HG03280 (cell line): ENCODE data around the gene WTIP.
"Not testable (repeated sequence)": the region's sequence is repeated elsewhere in the genome, so short reads cannot be mapped to it uniquely, and the experiment has no call there.

Experiments
- ATAC-seq: cut with Tn5 transposase; IDR thresholded peaks from one replicate; pipeline ENCODE4 v1.9.1; 2021; ENCODE audit warnings: mild to moderate bottlenecking, moderate library complexity; ENCODE audit not compliant: unreplicated experiment

WTIP gene

DNA sequence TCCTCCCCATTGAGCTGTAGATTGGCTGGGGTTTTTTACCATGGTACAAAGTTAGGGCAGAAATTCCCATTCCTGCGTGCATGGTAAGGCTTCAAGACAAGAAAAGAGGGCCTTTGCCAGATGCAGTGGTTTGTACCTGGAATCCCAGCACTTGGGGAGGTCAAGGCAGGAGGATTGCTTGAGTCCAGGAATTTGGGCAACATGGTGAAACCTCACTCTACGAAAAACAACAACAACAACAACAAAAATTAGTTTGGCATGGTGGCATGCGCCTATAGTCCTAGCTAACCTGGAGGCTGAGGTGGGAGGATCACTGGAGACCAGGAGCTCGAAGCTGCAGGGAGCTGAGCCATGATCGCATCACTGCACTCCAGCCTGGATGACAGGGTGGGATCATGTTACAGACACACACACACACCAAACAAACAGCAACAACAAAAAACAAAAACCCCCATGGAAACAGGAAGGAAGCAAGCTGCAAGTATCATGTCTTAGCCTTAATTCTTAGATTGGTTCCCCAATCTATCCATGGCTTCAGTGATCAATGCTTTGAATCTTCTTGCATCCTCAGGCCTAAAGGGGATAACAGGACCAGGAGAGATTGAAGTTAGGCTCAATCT, 5.5 kb upstream of the WTIP start:
- ATAC-seq, result no peak

DNA sequence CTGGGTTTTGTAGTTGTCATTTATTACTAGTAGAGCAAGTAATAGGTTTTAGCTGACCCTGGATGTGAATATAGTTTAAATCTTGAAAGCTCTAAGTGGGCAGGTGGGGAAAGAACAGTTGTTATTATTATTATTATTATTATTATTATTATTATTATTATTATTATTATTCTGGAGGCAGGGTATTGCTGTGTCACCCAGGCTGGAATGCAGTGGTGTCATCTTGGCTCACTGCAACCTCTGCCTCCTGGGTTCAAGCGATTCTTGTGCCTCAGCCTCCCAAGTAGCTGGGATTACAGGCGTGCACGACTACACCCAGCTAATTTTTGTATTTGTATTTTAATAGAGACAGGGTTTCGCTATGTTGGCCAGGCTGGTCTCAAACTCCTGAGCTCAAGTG, 3.1 kb upstream of the WTIP start:
- not testable (repeated sequence) for ATAC-seq

DNA sequence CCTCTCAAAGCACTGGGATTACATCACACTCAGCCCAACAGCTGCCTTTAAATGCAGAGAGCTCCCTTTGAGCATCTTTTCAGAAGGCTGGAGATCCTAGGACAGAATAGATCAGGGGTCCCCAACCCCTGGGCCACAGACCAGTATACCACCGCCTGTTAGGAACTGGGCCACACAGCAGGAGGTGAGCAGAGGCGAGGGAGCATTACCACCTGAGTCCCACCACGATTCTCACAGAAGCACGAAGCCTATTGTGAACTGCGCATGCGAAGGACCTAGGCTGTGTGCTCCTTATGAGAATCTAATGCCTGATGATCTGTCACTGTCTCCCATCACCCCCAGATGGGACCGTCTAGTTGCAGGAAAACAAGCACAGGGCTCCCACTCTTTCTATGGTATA, 2.2 kb upstream of the WTIP start:
- ATAC-seq, result no peak

DNA sequence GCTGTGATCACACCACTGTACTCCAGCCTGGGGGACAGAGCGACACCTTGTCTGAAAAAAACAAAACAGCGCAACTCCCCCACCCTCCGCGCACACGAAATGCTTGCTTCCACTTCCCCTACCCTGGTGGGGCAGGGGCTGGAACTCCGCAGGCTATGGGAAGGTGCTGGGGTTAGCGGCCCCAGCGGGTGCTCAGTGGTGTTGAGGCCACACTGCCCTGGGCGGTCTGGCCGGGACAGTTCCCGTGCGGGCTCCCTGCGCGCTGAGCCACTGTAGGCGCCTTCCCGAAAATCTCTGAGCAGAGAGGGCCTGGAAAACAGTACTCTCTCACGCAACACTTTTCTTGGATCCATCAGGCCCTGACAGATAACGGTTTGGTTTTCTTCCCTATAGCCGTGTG, 1.1 kb upstream of the WTIP start:
- no peak for ATAC-seq

DNA sequence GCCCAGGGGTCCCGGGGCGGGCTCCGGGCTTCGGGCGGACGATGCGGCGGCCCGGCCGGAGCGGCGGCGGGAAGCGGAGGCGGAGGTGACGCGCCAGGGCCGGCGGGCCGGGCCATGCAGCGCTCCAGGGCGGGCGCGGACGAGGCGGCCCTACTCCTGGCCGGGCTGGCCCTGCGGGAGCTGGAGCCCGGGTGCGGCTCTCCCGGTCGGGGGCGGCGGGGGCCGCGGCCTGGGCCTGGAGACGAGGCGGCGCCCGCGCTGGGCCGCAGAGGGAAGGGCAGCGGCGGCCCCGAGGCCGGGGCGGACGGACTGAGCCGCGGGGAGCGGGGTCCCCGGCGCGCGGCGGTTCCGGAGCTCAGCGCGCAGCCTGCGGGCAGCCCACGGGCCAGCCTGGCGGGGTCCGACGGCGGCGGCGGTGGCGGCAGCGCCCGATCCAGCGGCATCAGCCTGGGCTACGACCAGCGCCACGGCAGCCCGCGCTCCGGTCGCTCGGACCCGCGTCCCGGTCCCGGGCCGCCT, 362 bp downstream of the WTIP start:
- no peak for ATAC-seq

DNA sequence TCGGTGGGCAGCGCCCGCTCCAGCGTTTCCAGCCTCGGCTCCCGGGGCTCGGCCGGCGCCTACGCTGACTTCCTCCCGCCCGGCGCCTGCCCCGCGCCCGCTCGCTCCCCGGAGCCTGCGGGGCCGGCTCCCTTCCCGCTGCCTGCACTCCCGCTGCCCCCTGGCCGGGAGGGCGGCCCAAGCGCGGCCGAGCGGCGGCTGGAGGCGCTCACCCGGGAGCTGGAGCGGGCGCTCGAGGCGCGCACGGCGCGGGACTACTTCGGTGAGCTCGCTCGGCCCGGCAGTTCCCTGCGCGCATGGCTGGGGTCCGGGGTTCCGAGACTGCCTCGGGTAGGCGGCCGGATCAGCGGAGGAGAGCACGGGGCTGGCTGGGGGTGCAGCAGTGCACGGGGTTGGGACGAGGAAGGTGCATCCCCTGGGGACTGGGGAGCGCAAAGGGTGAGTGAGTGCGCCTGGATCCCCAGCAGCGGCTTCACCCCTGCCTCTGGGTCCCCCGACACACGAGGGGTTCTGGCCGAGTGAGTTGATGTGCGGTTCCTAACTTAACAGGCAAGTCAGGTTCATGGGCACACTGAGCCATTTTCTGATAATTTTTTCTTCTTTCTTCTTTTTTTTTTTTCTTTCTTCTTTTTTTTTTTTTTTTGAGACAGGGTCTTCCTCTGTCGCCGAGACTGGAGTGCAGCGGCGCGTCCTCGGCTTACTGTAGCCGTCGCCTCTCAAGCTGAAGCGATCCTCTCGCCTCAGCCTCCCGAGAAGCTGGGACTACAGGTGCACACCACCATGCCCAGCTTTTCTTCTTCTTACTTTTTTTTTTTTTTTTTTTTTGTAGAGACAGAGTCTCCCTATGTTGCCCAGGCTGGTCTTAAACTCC, 1.1 kb downstream of the WTIP start:
- no peak for ATAC-seq

DNA sequence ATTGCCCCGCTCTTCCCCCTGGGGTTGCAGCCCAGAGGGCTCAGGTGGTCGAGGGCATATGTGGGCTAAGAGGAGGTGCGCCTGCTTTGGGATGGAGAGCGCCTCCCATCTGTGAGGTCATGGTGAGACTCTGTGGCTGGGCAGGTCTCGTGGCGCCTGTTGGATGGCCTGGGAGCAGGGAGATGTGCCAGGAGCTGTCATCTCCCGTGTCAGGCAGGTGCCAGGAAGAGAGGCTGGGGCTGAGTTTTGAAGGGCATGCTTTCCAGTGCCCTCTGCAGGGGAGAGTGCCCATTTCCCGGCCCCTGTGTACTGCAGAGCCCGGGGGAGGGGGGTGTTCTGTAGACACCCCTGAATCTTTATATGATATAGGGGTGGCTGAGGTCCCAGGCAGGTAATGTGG, 2.8 kb downstream of the WTIP start:
- no peak for ATAC-seq

DNA sequence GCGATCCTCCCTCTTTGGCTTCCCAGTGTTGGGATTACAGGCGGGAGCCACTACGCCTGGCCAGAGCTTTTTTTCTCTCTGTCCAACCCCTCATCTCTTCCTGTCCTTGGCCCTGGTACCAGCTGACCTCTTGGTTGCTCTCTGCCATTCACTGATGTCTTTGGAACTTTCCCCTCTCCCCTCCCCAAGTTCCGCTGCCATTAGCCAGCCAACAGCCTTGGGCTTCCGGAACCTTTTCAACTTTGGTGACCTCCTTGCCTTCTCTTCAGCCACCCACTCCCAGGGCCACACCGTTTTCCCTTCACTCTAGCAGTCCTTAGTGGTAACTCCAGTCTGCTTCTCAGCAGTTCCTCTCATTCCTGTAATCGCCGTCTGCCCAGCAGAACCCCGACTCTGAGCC, 4.3 kb downstream of the WTIP start:
- no peak for ATAC-seq

DNA sequence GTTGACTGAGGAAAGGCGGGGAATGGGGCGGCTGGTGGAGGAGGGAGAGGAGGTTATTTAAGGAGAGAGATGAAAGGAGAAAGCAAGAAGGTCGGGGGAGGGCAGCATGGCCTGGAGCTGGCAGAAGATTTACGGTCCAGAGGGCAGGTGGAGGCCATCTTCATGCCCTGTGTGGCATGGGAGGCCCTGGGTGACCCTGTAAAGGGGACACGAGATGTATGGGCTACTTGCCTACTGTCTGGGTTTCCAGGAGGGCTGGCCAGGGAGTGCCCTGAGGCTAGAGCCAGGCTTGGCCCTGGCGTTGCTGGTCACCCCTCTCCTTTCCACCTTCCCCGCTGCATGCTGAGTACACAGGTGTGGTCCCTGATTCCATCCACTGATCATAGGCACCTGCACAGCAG, 6.1 kb downstream of the WTIP start:
- no peak for ATAC-seq

DNA sequence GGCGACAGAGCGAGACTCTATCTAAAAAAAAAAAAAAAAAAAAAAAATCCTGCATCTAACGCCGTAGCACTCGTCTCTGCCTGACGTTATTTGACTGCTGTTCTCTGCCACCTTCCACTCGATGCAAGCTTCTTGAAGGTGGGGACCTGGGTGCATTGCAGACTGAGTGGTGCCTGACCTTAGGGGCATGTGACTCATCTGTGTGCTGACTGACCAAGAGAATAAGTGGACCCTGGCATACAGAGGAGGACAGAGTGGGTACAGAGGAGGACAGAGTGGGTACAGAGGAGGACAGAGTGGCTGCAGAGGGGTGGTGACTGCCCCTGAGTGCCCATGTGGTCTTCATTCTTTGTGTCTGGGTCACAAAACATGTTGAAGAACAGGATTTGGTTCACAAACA, 7.6 kb downstream of the WTIP start:
- no peak for ATAC-seq

DNA sequence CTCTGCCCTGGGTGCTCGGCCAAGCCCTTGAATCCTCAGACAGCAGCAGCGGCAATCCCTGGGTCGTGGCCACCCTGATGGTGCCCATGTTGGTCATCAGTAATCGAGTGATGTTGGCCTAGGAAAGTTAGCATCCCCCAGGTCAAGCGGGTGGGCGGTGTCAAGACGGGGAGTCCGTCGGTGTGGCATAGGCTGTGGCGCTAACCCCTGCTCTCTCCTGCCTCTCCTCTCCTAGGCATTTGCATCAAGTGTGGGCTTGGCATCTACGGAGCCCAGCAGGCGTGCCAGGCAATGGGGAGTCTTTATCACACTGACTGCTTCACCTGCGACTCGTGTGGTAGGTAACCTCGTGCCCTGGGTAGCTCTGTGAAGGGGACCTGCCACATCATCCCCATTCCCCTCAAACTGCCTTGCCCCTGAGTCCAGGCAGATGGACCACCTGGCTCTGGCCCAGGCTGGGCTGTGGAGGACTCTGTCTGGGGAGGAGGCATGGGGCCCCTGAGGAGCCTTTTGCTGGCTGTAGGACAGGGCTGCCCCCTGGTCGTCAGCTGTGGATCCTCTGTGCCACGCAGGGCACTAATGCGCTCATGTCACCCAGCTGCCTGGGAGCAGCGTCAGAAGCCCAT, 8.7 kb downstream of the WTIP start:
- no peak for ATAC-seq

DNA sequence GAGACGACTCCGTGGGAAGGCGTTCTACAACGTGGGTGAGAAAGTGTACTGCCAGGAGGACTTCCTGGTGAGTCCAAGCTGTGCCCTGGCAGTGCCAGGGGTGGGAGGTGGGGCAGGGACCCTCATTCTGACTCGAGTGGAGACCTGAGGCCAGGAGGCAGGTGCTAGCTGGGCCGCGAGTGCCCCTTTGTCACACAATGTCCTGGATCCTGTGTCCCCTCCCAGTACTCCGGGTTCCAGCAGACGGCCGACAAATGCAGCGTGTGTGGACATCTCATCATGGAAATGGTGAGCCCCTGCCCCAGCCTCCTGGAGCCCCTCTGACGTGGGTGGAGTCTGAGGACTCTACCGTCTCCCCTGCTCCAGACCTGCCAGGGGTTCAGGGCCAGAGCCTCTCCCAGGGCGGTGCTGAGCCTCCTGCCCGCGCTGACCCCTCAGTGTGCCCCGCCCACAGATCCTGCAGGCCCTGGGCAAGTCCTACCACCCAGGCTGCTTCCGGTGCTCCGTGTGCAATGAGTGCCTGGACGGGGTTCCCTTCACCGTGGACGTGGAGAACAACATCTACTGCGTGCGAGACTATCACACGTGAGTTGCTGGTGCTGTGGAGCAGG, 11.6 kb downstream of the WTIP start:
- ATAC-seq, result no peak

DNA sequence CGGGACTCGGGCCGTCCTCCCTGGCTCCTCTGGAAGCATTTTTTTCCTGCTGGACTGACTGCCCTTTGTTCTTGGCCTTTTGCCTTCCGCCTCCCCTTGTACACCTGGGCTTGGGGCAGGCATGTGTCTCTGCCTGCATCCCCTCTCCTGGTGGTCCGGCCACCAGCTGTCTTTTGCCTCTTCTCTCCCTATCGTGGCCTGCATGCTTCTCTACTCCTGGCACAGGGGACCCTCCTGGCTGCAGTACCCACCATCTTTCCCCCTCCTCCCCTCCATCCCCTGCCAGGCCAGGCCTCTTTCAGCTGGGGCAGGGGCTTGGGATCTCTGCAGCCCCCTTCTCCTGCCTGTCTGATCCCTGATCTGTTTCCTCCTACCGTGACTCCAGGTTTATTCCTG, 12.1 kb downstream of the WTIP start:
- ATAC-seq, result no peak

DNA sequence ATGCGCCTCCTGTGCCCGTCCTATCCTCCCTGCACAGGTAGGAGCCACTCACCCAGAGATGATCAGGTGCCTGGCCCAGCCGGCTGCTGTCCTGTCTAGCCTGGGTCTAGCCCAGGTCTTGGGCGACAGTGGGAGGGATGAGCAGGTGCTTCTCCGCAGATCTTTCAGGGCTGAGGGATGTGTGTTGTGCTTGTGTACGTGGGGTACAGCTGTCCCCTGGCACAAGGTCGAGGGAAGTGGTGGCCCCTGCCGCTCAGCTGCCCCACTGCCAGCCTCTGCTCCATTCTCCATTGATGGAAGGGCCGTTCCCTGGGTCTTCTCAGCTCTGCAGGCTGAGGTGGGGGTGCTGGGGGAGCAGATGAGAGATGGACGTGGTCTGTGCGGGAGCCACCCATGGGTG, 13.0 kb downstream of the WTIP start:
- no peak for ATAC-seq

DNA sequence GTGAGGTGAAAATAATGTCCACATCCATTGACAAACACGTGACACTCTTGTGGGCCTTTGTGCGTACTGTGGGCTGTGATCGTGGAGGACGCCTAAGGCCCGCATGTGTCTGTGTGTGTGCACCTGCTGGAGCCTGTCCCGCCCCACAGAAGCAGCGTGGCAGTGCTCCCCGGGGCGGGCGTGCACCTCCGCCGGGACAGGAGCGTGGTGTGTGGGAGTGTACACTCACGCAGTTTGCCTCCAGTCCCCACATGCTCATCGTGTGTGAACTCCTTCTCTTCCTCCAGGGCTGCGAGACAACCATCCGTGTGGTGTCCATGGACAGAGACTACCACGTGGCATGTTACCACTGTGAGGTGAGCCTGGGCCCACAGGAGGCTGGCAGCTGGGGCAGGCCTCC, 13.9 kb downstream of the WTIP start:
- no peak for ATAC-seq

DNA sequence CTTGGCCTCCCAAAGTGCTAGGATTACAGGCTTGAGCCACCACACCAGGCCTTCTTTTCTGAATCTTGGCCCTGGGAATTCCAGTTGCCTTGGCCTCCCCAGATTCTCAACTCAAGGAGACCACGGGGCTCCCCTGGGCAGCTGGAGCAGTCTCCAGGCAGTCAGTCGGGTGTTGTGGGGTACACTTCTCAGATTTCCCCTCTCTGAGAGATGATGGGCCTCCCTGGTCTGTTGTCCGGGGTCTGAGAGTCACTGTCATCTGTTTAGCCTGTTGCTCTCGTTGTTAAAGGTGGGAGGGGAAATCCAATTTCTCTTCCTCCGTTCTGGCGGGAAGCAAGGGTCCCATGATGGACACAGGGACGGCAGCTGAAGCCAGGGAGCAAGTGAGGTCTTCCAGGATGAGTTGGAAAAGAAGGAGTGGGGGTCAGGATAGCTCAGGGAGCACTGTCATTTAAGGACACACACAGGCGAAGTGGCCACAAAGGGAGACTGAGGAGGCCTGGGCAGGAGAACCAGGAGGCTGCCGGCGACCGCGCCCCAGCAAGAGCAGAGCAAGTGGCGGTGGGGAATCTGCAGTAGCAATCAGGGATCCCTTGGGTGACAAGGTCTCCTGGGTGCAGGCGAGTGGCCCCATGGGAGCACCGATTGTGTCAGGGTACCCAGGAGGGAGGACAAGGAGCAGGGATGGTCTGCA, 15.7 kb downstream of the WTIP start:
- no peak for ATAC-seq

DNA sequence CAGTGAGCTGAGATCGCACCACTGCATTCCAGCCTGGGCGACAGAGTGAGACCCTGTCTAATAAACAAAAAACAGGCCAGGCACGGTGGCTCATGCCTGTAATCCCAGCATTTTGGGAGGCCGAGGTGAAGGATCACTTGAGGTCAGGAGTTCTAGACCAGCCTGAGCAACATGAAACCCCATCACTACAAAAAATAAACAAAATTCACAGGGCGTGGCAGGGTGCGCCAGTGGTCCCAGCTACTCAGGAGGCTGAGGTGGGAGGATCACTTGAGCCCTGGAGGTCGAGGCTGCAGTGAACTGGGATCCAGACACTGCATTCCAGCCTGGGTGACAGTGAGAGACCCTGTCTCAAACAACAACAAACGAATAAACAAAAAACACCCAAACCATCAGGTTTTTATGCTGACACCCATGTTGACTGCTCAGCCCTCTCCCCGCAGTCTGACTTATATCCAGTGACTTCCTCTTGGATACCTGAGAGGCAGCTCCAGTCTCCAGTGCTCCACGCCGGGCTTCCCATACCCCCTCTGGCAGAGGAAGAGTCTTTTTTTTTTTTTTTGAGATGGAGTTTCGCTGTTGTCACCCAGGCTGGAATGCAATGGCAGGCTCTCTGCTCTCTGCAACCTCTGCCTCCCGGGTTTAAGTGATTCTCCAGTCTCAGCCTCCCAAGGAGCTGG, 17.7 kb downstream of the WTIP start:
- ATAC-seq, result no peak

DNA sequence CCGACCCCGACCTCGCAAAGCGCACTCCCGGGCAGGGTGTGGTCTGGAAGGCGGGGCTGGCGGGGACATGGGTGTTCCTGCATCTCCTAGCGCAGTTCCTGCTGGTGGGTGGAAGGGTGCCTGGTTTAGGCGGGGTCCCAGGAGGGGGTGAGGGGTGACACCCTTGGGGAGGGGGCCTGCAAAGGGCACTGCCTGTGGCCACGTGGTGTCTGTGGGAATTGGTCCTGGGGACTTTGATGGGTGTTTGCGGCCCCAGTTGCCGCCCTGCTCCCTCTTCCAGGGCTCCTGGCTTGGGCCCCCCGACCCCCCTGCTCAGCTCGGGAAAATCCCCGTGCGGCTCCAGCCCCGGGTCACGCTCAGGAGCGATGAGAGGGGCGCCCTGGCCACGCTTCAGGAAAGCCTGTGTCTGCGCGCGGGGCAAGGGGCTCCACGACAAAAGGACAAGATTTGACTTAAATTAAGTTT, 19.1 kb downstream of the WTIP start:
- no peak for ATAC-seq

DNA sequence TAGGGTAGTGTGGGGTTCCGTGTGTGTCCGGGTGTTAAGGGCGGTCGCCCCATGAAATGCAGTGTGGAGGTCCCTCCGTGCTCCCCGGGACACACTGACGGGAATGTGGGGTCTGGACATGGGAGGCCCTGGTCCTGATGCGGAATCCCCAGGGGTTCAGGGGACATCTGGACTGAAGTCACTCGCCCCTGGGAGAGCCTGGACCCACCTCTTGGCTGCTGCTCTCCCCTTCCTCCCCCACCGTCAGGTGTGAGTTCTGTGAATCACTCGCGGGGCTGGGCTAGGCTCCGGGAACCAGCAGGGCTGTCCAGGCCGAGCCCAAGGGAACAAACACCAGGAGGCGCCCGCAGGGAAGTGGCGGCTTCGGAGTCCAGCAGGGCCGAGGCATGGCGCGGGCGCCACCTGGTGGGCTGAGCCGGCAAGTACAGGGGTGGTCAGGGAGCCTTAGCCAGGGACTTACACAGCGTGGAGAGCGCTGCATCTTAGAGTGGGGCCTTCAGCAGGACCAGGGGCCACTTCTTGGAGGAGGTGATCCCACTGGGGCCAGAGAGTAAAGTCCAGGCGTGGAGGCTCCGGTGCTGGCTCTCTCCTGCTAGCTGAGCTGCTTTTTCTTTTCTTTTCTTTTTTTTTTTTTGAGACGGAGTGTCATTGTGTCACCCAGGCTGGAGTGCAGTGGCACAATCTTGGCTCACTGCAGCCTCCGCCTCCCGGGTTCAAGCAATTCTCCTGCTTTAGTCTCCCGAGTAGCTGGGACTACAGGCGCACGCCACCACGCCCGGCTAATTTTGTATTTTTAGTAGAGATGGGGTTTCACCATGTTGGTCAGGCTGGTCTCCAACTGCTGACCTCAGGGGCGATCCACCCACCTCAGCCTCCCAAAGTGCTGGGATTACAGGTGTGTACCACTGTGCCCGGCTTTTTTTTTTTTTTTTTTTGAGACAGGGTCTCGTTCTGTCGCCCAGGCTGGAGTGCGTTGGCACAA, 20.1 kb downstream of the WTIP start:
- peak; percentile 85 for ATAC-seq
